WTC11 (cell line): ENCODE results near the gene GRK2. TPM values are rescaled to one million over a fixed set of nuclear protein-coding genes. Genes with fewer than 3 reads are reported as not detected.

Experiments used
- ATAC-seq: fragments of 200-7000 bp; cut with Tn5 transposase; 2 replicates; pipeline ENCODE4 v1.10.0; 2021; ENCODE audit warnings: mild to moderate bottlenecking, moderate library complexity
- CTCF ChIA-PET: fragments of 300-600 bp; sonication (Branson Sonifier 250); formaldehyde crosslinking; loops from one replicate; lab custom pipeline; 2021; ENCODE audit warnings: antibody characterized with exemption; lab: Charles Lee
- POLR2A ChIA-PET: fragments of 350-600 bp; sonication (Branson Sonifier 250); formaldehyde crosslinking; loops from one replicate; lab custom pipeline; 2021; ENCODE audit warnings: antibody characterized with exemption; lab: Charles Lee
- DNase-seq: peaks from one replicate; pipeline ENCODE4 v3.0.0; 2021; ENCODE audit warnings: low spot score
- H3K27ac Mint-ChIP-seq: 2 replicates; pipeline ENCODE4 v1.8.0; 2021; ENCODE audit warnings: mixed read lengths
- H3K27me3 Mint-ChIP-seq: 2 replicates; pipeline ENCODE4 v1.8.0; 2021; ENCODE audit warnings: low read depth, mild to moderate bottlenecking, moderate library complexity, mixed read lengths
- H3K36me3 Mint-ChIP-seq: 2 replicates; pipeline ENCODE4 v1.8.0; 2021; ENCODE audit warnings: mixed read lengths
- H3K4me1 Mint-ChIP-seq: 2 replicates; pipeline ENCODE4 v1.8.0; 2022; ENCODE audit warnings: mixed read lengths
- H3K4me3 Mint-ChIP-seq: 2 replicates; pipeline ENCODE4 v1.8.0; 2021; ENCODE audit warnings: mild to moderate bottlenecking, moderate library complexity, mixed read lengths
- H3K9me3 Mint-ChIP-seq: 2 replicates; pipeline ENCODE4 v1.8.0; 2021; ENCODE audit warnings: mixed read lengths
- ATF6 ChIP-seq: sonication (generic); formaldehyde crosslinking; IDR thresholded peaks from 2 replicates; pipeline ENCODE4 v1.8.1; 2023; ENCODE audit warnings: mild to moderate bottlenecking, missing genetic modification reagents
- CBFB ChIP-seq: sonication (generic); formaldehyde crosslinking; IDR thresholded peaks from 2 replicates; pipeline ENCODE4 v1.8.1; 2022; ENCODE audit warnings: mild to moderate bottlenecking, low read depth, missing genetic modification reagents
- CDX4 ChIP-seq: fragments of 250-450 bp; sonication (Bioruptor Pico); IDR thresholded peaks from 2 replicates; pipeline ENCODE4 v1.9.0; 2021; ENCODE audit warnings: moderate library complexity, mild to moderate bottlenecking, inconsistent platforms, borderline replicate concordance
- CREM ChIP-seq: sonication (generic); formaldehyde crosslinking; IDR thresholded peaks from 2 replicates; pipeline ENCODE4 v1.8.1; 2022; ENCODE audit warnings: mild to moderate bottlenecking, missing genetic modification reagents, moderate library complexity
- ESRRA ChIP-seq: sonication (generic); formaldehyde crosslinking; IDR thresholded peaks from 2 replicates; pipeline ENCODE4 v1.8.1; 2022; ENCODE audit warnings: mild to moderate bottlenecking, missing genetic modification reagents, borderline replicate concordance
- FOXP1 ChIP-seq: sonication (generic); formaldehyde crosslinking; IDR thresholded peaks from 2 replicates; pipeline ENCODE4 v1.8.0; 2022; ENCODE audit warnings: missing genetic modification reagents, mild to moderate bottlenecking, moderate library complexity, borderline replicate concordance
- GTF2I ChIP-seq: fragments of 250-450 bp; sonication (Bioruptor Pico); conservative IDR thresholded peaks from 2 replicates; pipeline ENCODE4 v1.4.0; 2021; ENCODE audit warnings: mild to moderate bottlenecking
- HMGA2 ChIP-seq: fragments of 250-450 bp; sonication (Bioruptor Pico); IDR thresholded peaks from 2 replicates; pipeline ENCODE4 v1.4.0; 2021; ENCODE audit warnings: mild to moderate bottlenecking, moderate library complexity
- IRF2 ChIP-seq: sonication (generic); formaldehyde crosslinking; IDR thresholded peaks from 2 replicates; pipeline ENCODE4 v1.8.0; 2022; ENCODE audit warnings: low read depth, missing genetic modification reagents, borderline replicate concordance
- NFYB ChIP-seq: sonication (generic); formaldehyde crosslinking; conservative IDR thresholded peaks from 2 replicates; pipeline ENCODE4 v1.8.0; 2022; ENCODE audit warnings: low read depth, missing genetic modification reagents
- PREB ChIP-seq: sonication (generic); formaldehyde crosslinking; IDR thresholded peaks from 2 replicates; pipeline ENCODE4 v1.8.1; 2022; ENCODE audit warnings: mild to moderate bottlenecking, missing genetic modification reagents, moderate library complexity, borderline replicate concordance
- PRRX2 ChIP-seq: fragments of 250-450 bp; sonication (Bioruptor Pico); IDR thresholded peaks from 2 replicates; pipeline ENCODE4 v1.8.0; 2021; ENCODE audit warnings: mild to moderate bottlenecking
- SP1 ChIP-seq: sonication (generic); formaldehyde crosslinking; conservative IDR thresholded peaks from 2 replicates; pipeline ENCODE4 v1.8.1; 2022; ENCODE audit warnings: missing genetic modification reagents
- USF2 ChIP-seq: sonication (generic); formaldehyde crosslinking; IDR thresholded peaks from 2 replicates; pipeline ENCODE4 v1.8.1; 2023; ENCODE audit warnings: mild to moderate bottlenecking, missing genetic modification reagents, moderate library complexity
- ZMAT4 ChIP-seq: fragments of 250-450 bp; sonication (Bioruptor Pico); IDR thresholded peaks from 2 replicates; pipeline ENCODE4 v1.9.0; 2021; ENCODE audit warnings: mild to moderate bottlenecking
- ZNF281 ChIP-seq: sonication (generic); formaldehyde crosslinking; IDR thresholded peaks from 2 replicates; pipeline ENCODE4 v1.8.0; 2023; ENCODE audit warnings: mild to moderate bottlenecking, missing genetic modification reagents
- ZNF396 ChIP-seq: fragments of 250-450 bp; sonication (Bioruptor Pico); IDR thresholded peaks from 2 replicates; pipeline ENCODE4 v1.8.0; 2021; ENCODE audit warnings: mild to moderate bottlenecking, moderate library complexity, borderline replicate concordance
- ZSCAN18 ChIP-seq: fragments of 250-450 bp; sonication (Bioruptor Pico); IDR thresholded peaks from 2 replicates; pipeline ENCODE4 v2.1.2; 2022; ENCODE audit warnings: mild to moderate bottlenecking, moderate library complexity
- total RNA-seq: library from RNA; stranded (reverse); gene quantifications from 3 replicates; pipeline ENCODE4 v1.2.3, GENCODE V29; 2021

Gene GRK2
- total RNA-seq, 1 experiment from 2014 or later = 68.1 TPM

GRCh38 chr11:67304511-67305113 lies 38.3 kb downstream of the GRK2 start:
- peak; percentile 10 for DNase-seq
- CTCF ChIA-PET = interaction anchor here (0.6 to 5.3 kb wide), 9 partner anchors 11 to 689 kb away, joined by 3 to 103 read pairs (median 3); partner anchors contain the start of genes ANKRD13D and GRK2
- peaks cover 4% of the 10 kb centered on the region; the same call in 1 of the 2 replicates for H3K27me3 Mint-ChIP-seq
- TF ChIP-seq FOXP1 (CRISPR knock-in tag) (peak; percentile 25; the same call in 1 of the 2 replicates), GTF2I (CRISPR knock-in tag) (no peak)
- POLR2A ChIA-PET = interaction anchor here (0.5 to 1.2 kb wide), 2 partner anchors 22 to 161 kb away, joined by 3 read pairs; no protein-coding TSS in a partner anchor
- peaks cover 11% of the 10 kb centered on the region for H3K4me1 Mint-ChIP-seq
- peaks cover 1% of the 10 kb centered on the region; the same call in 1 of the 2 replicates for H3K36me3 Mint-ChIP-seq
- no peak for ATAC-seq
- H3K27ac Mint-ChIP-seq = no peak overlapping the region
- no peaks in the 10 kb centered on the region for H3K9me3 Mint-ChIP-seq
- peak overlapping the region; percentile 58 for H3K4me3 Mint-ChIP-seq

GRCh38 chr11:67306769-67307544 lies 40.7 kb downstream of the GRK2 start:
- H3K27ac Mint-ChIP-seq = no peak overlapping the region
- peaks cover 2% of the 10 kb centered on the region; the same call in 1 of the 2 replicates for H3K36me3 Mint-ChIP-seq
- CTCF ChIA-PET = interaction anchor here (1.8 kb wide), 1 partner anchor 11 kb away, joined by 8 read pairs; no protein-coding TSS in a partner anchor
- POLR2A ChIA-PET = no interaction called here
- TF ChIP-seq NFYB (CRISPR knock-in tag) = no peak
- TF ChIP-seq HMGA2 (CRISPR knock-in tag) = no peak
- no peak for TF ChIP-seq IRF2 (CRISPR knock-in tag)
- no peak for TF ChIP-seq CREM
- no peak for TF ChIP-seq CBFB (CRISPR knock-in tag)
- TF ChIP-seq ZNF396 (CRISPR knock-in tag) = no peak
- H3K27me3 Mint-ChIP-seq = peaks cover 4% of the 10 kb centered on the region; the same call in 1 of the 2 replicates
- H3K9me3 Mint-ChIP-seq = no peaks in the 10 kb centered on the region
- DNase-seq = no peak
- ATAC-seq = no peak
- peaks cover 11% of the 10 kb centered on the region for H3K4me1 Mint-ChIP-seq
- H3K4me3 Mint-ChIP-seq = no peak overlapping the region

GRCh38 chr11:67307545-67308001 lies 41.3 kb downstream of the GRK2 start:
- Mint-ChIP-seq H3K9me3 (no peaks in the 10 kb centered on the region), H3K4me1 (peaks cover 6% of the 10 kb centered on the region), H3K4me3 (no peak overlapping the region), H3K27me3 (peaks cover 4% of the 10 kb centered on the region; the same call in 1 of the 2 replicates), H3K27ac (no peak overlapping the region), H3K36me3 (peaks cover 2% of the 10 kb centered on the region; the same call in 1 of the 2 replicates)
- POLR2A ChIA-PET = no interaction called here
- ATAC-seq = no peak
- CTCF ChIA-PET = interaction anchor here (1.8 to 2.0 kb wide), 2 partner anchors 10 to 46 kb away, joined by 6 to 8 read pairs; no protein-coding TSS in a partner anchor
- no peak for DNase-seq
- TF ChIP-seq ATF6 (CRISPR knock-in tag) = no peak
- TF ChIP-seq IRF2 (CRISPR knock-in tag) = no peak
- TF ChIP-seq PREB = no peak
- TF ChIP-seq USF2 (CRISPR knock-in tag) = no peak
- TF ChIP-seq ZSCAN18 = no peak
- TF ChIP-seq CDX4 (CRISPR knock-in tag) = no peak
- no peak for TF ChIP-seq PRRX2
- no peak for TF ChIP-seq ZMAT4
- TF ChIP-seq ZNF281 = no peak
- TF ChIP-seq SP1 (CRISPR knock-in tag) = no peak
- TF ChIP-seq ESRRA (CRISPR knock-in tag) = no peak
